Endodermal cell (in vitro differentiated cells): Measurements from ENCODE around the gene MYO1B. TPM values are rescaled to one million over a fixed set of nuclear protein-coding genes. Genes with fewer than 3 reads are reported as not detected.

ENCODE experiments used
- DNase-seq: peaks from one replicate; pipeline ENCODE4 v3.0.0-alpha.2; 2017
- H3K27ac ChIP-seq: 2 replicates; pipeline ENCODE4 v1.5.1; 2013; ENCODE audit warnings: mild to moderate bottlenecking, low read depth, low read length, moderate library complexity
- H3K27me3 ChIP-seq: 2 replicates; pipeline ENCODE4 v1.6.1; 2013; ENCODE audit warnings: mild to moderate bottlenecking, low read length, moderate library complexity; ENCODE audit not compliant: insufficient read depth, control insufficient read depth, poor library complexity, severe bottlenecking
- H3K36me3 ChIP-seq: 2 replicates; pipeline ENCODE4 v1.7.0; 2013; ENCODE audit warnings: mild to moderate bottlenecking, low read length, moderate library complexity; ENCODE audit not compliant: control insufficient read depth, insufficient read depth
- H3K4me1 ChIP-seq: one replicate; pipeline ENCODE4 v1.7.0; 2013; ENCODE audit warnings: low read length; ENCODE audit not compliant: control insufficient read depth, insufficient read depth
- H3K4me3 ChIP-seq: 2 replicates; pipeline ENCODE4 v1.5.1; 2013; ENCODE audit warnings: mild to moderate bottlenecking, low read length, moderate library complexity
- H3K9ac ChIP-seq: 2 replicates; pipeline ENCODE4 v1.6.1; 2013; ENCODE audit warnings: mild to moderate bottlenecking, low read length, moderate library complexity; ENCODE audit not compliant: poor library complexity, severe bottlenecking; ENCODE audit errors: extremely low read depth
- H3K9me3 ChIP-seq: 2 replicates; pipeline ENCODE4 v1.6.1; 2013; ENCODE audit warnings: mild to moderate bottlenecking, low read length, moderate library complexity; ENCODE audit not compliant: control insufficient read depth
- H3K27ac Mint-ChIP-seq: 2 replicates; pipeline ENCODE4 v1.8.0; 2020; ENCODE audit warnings: mixed read lengths
- H3K27me3 Mint-ChIP-seq: 2 replicates; pipeline ENCODE4 v1.8.0; 2021; ENCODE audit warnings: mild to moderate bottlenecking, mixed read lengths; ENCODE audit not compliant: insufficient read depth
- H3K36me3 Mint-ChIP-seq: 2 replicates; pipeline ENCODE4 v1.8.0; 2020; ENCODE audit warnings: low read depth, mixed read lengths
- H3K4me1 Mint-ChIP-seq: 2 replicates; pipeline ENCODE4 v1.8.0; 2020; ENCODE audit warnings: mixed read lengths
- H3K4me3 Mint-ChIP-seq: 2 replicates; pipeline ENCODE4 v1.8.0; 2020; ENCODE audit warnings: mild to moderate bottlenecking, moderate library complexity, mixed read lengths
- H3K9me3 Mint-ChIP-seq: 2 replicates; pipeline ENCODE4 v1.8.0; 2020; ENCODE audit warnings: mild to moderate bottlenecking, mixed read lengths
- WGBS, 2 experiments: methylation state at CpG; one replicate each; pipeline versions ENCODE4 v1.1.5 to v1.1.7; 2013; ENCODE audit warnings: missing lambda C conversion rate in 2 of 2, mixed read lengths in 1 of 2; ENCODE audit not compliant: insufficient coverage in 1 of 2, insufficient read length in 1 of 2; 5-methylcytosine and 5-hydroxymethylcytosine counted together
- total RNA-seq, 2 donors: library from RNA; stranded (reverse); fragmentation: NEBNext Ultra II Directional in 1 of 2; extraction: Animal tissue kit (Norgen Biotek cat#: 25700) in 1 of 2; gene quantifications; 2 replicates in 1 of 2; 3 replicates in 1 of 2; pipeline ENCODE4 v1.2.1, GENCODE V29; 2021
- TF ChIP-seq, protein P1 (sequence below): fragments of 200-600 bp; sonication (generic); conservative IDR thresholded peaks from 2 replicates; pipeline ENCODE4 v1.5.0; 2021; ENCODE audit warnings: antibody characterized with exemption, mild to moderate bottlenecking

Gene MYO1B
- total RNA-seq, 2 donors from 2014 or later, result 145 to 154 TPM

DNA sequence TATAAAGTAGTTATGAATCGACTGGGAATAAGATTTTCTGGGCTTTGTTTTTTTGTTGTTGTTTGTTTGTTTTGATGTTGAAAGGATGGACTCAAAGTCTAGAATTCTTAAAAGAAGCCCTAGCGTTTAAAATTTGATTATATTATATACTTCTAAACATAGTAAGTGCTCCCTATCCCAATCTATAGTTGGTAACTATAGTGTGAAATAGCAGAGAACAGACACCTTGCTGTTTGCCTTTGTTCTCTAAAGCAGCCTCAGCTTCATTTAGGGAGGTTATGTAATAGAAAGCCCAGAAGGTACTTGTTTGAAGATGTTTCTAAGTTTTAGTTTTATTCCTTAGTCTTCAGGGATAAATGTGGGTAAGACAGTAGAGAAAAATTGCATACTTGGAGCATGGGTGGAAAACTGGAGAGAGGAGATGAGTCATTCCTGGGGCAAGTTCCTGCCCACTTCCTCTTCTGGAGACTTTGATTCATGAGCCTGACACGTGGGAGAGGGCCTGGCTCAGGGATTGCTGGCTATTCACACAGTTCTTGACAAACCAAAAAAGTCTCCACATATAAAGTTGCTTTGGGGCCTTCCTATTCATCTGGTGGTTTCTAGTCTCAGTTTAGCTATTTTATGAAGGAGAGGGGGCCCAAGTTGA lies 131.9 kb downstream of the MYO1B start:
- H3K27me3 Mint-ChIP-seq, result no peaks in the 10 kb centered on the region
- DNase-seq, result peak; percentile 62
- H3K4me1 ChIP-seq, result no peaks in the 10 kb centered on the region

DNA sequence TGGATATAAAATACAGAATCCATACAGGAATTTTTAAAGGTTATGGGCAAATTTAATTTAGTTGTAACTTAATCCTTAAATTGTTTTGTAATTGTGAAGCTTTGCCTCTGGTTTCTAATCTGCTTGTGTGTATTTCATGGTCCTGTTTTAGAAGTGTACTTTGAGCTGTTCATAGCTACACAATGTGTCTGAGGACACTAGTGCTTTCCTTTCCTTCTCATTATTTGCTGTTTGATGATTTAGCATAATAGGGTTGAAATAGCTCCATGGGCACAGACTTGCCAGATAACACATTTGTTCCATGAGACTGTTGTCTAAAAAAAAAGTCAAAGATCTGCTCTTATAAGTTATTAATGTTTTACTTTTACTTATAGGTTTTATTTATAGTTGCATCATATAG lies 134.2 kb downstream of the MYO1B start:
- TF ChIP-seq, protein P1, sequence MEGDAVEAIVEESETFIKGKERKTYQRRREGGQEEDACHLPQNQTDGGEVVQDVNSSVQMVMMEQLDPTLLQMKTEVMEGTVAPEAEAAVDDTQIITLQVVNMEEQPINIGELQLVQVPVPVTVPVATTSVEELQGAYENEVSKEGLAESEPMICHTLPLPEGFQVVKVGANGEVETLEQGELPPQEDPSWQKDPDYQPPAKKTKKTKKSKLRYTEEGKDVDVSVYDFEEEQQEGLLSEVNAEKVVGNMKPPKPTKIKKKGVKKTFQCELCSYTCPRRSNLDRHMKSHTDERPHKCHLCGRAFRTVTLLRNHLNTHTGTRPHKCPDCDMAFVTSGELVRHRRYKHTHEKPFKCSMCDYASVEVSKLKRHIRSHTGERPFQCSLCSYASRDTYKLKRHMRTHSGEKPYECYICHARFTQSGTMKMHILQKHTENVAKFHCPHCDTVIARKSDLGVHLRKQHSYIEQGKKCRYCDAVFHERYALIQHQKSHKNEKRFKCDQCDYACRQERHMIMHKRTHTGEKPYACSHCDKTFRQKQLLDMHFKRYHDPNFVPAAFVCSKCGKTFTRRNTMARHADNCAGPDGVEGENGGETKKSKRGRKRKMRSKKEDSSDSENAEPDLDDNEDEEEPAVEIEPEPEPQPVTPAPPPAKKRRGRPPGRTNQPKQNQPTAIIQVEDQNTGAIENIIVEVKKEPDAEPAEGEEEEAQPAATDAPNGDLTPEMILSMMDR, result no peak
- H3K4me3 Mint-ChIP-seq, result no peak overlapping the region
- H3K9me3 Mint-ChIP-seq, result no peaks in the 10 kb centered on the region
- no peaks in the 10 kb centered on the region for H3K9me3 ChIP-seq
- peak overlapping the region; percentile 50 for H3K27ac Mint-ChIP-seq
- H3K36me3 Mint-ChIP-seq, result peaks cover 52% of the 10 kb centered on the region
- H3K27me3 ChIP-seq, result no peaks in the 10 kb centered on the region
- no peak for DNase-seq
- no peak overlapping the region for H3K27ac ChIP-seq
- H3K36me3 ChIP-seq, result peaks cover 95% of the 10 kb centered on the region
- H3K27me3 Mint-ChIP-seq, result no peaks in the 10 kb centered on the region
- no peak overlapping the region for H3K4me3 ChIP-seq
- no peaks in the 10 kb centered on the region for H3K4me1 ChIP-seq
- peaks cover 14% of the 10 kb centered on the region for H3K4me1 Mint-ChIP-seq
- H3K9ac ChIP-seq, result no peak overlapping the region

More for the DNA sequence above, 131.9 kb downstream of the MYO1B start:
- peak overlapping the region; percentile 43 for H3K27ac Mint-ChIP-seq
- peaks cover 52% of the 10 kb centered on the region for H3K36me3 Mint-ChIP-seq
- no peaks in the 10 kb centered on the region for H3K9me3 ChIP-seq
- H3K27ac ChIP-seq, result no peak overlapping the region
- TF ChIP-seq, protein P1, result no peak
- peaks cover 14% of the 10 kb centered on the region for H3K4me1 Mint-ChIP-seq
- no peaks in the 10 kb centered on the region for H3K9me3 Mint-ChIP-seq
- WGBS, 2 experiments, result 40 to 55% methylated on average over 1 to 2 of the region's 3 CpGs
- H3K4me3 ChIP-seq, result no peak overlapping the region
- no peaks in the 10 kb centered on the region for H3K27me3 ChIP-seq
- peaks cover 96% of the 10 kb centered on the region for H3K36me3 ChIP-seq
- H3K9ac ChIP-seq, result no peak overlapping the region
- H3K4me3 Mint-ChIP-seq, result no peak overlapping the region

DNA sequence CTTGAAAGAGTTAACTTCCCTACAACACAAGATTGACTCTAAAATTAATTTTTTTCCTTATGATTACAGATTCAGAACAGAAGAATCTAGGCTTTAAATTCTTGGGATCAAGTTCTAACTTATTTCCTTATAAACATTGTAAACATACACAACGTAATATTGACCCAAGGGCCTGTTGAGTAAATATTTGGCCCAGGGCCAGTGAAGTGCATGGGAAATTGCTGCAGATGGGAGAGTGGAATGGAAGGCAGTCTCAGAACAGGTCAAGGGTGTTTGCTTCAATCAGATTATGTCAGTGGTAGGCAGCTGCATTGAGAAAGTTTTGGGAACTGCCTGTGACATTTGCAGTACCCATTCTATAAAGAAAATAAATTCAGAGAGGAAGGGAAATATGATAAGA lies 137.6 kb downstream of the MYO1B start:
- no peak for DNase-seq
- Histone ChIP-seq H3K9ac (no peak overlapping the region), H3K27ac (no peak overlapping the region), H3K36me3 (peaks cover 95% of the 10 kb centered on the region), H3K27me3 (no peaks in the 10 kb centered on the region), H3K4me3 (no peak overlapping the region), H3K9me3 (no peaks in the 10 kb centered on the region), H3K4me1 (no peaks in the 10 kb centered on the region)
- no peaks in the 10 kb centered on the region for H3K27me3 Mint-ChIP-seq
- TF ChIP-seq, protein P1, result no peak
- H3K4me3 Mint-ChIP-seq, result no peak overlapping the region
- H3K27ac Mint-ChIP-seq, result no peak overlapping the region
- peaks cover 68% of the 10 kb centered on the region for H3K36me3 Mint-ChIP-seq
- H3K9me3 Mint-ChIP-seq, result no peaks in the 10 kb centered on the region
- WGBS, 2 experiments, result 100% methylated on average over 1 of the region's 1 CpG; no CpG with 5 or more reads in 1 of the 2 experiments
- H3K4me1 Mint-ChIP-seq, result peaks cover 4% of the 10 kb centered on the region
